Kidney epithelial cell (primary cell): ENCODE results near the gene ZBTB46. TPM values are rescaled to one million over a fixed set of nuclear protein-coding genes. Genes with fewer than 3 reads are reported as not detected.
"Not testable (repeated sequence)": the region's sequence is repeated elsewhere in the genome, so short reads cannot be mapped to it uniquely, and the experiment has no call there.

Experiments
- DNase-seq: peaks from one replicate; pipeline ENCODE4 v3.0.0-alpha.2; 2010; ENCODE audit warnings: low read depth
- H3K27me3 ChIP-seq: 2 replicates; pipeline ENCODE4 v1.6.0; 2011; ENCODE audit warnings: low read length; ENCODE audit not compliant: control insufficient read depth, insufficient read depth
- H3K36me3 ChIP-seq: 2 replicates; pipeline ENCODE4 v1.5.1; 2011; ENCODE audit warnings: low read length; ENCODE audit not compliant: control insufficient read depth, insufficient read depth
- H3K4me3 ChIP-seq: 2 replicates; pipeline ENCODE4 v1.5.1; 2011; ENCODE audit warnings: low read depth, mild to moderate bottlenecking, control low read depth, low read length
- total RNA-seq: library from RNA; depleted of rRNA; stranded (reverse); fragments of >200 nt; gene quantifications from 2 replicates; pipeline ENCODE4 v1.2.3, GENCODE V29; 2015
- TF ChIP-seq, protein P1 (sequence below): IDR thresholded peaks from 2 replicates; pipeline ENCODE4 v1.5.1; 2011; ENCODE audit warnings: mild to moderate bottlenecking, moderate library complexity, low read length, control low read depth, inconsistent platforms; ENCODE audit not compliant: insufficient read depth, poor library complexity, severe bottlenecking

ZBTB46 gene, protein sequence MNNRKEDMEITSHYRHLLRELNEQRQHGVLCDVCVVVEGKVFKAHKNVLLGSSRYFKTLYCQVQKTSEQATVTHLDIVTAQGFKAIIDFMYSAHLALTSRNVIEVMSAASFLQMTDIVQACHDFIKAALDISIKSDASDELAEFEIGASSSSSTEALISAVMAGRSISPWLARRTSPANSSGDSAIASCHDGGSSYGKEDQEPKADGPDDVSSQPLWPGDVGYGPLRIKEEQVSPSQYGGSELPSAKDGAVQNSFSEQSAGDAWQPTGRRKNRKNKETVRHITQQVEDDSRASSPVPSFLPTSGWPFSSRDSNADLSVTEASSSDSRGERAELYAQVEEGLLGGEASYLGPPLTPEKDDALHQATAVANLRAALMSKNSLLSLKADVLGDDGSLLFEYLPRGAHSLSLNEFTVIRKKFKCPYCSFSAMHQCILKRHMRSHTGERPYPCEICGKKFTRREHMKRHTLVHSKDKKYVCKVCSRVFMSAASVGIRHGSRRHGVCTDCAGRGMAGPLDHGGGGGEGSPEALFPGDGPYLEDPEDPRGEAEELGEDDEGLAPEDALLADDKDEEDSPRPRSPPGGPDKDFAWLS
- total RNA-seq = 7.2 and 7.8 TPM in 2 replicates

- TF ChIP-seq, protein P1, sequence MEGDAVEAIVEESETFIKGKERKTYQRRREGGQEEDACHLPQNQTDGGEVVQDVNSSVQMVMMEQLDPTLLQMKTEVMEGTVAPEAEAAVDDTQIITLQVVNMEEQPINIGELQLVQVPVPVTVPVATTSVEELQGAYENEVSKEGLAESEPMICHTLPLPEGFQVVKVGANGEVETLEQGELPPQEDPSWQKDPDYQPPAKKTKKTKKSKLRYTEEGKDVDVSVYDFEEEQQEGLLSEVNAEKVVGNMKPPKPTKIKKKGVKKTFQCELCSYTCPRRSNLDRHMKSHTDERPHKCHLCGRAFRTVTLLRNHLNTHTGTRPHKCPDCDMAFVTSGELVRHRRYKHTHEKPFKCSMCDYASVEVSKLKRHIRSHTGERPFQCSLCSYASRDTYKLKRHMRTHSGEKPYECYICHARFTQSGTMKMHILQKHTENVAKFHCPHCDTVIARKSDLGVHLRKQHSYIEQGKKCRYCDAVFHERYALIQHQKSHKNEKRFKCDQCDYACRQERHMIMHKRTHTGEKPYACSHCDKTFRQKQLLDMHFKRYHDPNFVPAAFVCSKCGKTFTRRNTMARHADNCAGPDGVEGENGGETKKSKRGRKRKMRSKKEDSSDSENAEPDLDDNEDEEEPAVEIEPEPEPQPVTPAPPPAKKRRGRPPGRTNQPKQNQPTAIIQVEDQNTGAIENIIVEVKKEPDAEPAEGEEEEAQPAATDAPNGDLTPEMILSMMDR = no peak
- Histone ChIP-seq H3K36me3 (no peaks in the 10 kb centered on the region), H3K4me3 (peak within 1 kb of the TSS; percentile 39), H3K27me3 (peaks cover 50% of the 10 kb centered on the region)
- DNase-seq = no peak
Measured at GRCh38 chr20:63830841-63831588, at the start of gene ZBTB46. TSS of gene ZBTB46 (minus strand) at chr20:63831264. CDS start at chr20:63790757, 40,507 bp downstream.

GRCh38 chr20:63878899-63879663 is 48.0 kb upstream of the ZBTB46 start:
- DNase-seq = no peak
- TF ChIP-seq, protein P1 = no peak
- Histone ChIP-seq H3K4me3 (no peak overlapping the region), H3K27me3 (no peaks in the 10 kb centered on the region), H3K36me3 (peaks cover 2% of the 10 kb centered on the region)

GRCh38 chr20:63877755-63878470 is 46.8 kb upstream of the ZBTB46 start:
- no peaks in the 10 kb centered on the region for H3K27me3 ChIP-seq
- no peak for DNase-seq
- TF ChIP-seq, protein P1 = no peak
- no peak overlapping the region for H3K4me3 ChIP-seq
- H3K36me3 ChIP-seq = peaks cover 2% of the 10 kb centered on the region

DNA sequence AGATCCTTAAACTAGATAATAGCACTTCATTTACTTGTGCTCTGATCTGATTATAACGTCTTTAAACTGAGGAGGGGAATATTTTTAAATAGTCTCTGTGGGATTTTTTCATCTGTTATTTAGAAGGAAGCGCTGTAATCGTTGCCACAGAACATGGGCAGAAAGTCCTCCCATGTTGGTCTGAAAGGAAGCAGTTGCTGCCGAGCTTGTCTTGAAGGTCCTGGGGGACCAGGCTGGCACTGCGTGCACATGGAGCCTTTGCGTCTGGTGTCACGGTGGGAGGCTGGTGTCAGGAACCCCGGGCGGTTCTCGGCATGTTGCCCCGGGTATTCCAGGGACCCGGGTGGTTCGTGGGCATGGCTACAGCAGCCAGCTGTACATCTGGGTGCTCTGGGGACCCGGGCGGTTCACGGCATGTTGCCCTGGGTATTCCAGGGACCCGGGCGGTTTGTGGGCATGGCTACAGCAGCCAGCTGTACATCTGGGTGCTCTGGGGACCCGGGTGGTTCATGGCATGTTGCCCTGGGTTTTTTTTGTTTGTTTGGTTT is 45.5 kb upstream of the ZBTB46 start:
- DNase-seq = no peak
- peaks cover 2% of the 10 kb centered on the region for H3K36me3 ChIP-seq
- TF ChIP-seq, protein P1 = no peak

GRCh38 chr20:63874241-63874640 is 43.2 kb upstream of the ZBTB46 start:
- not testable (repeated sequence) for H3K36me3 ChIP-seq

More for the DNA sequence above, 45.5 kb upstream of the ZBTB46 start:
- Histone ChIP-seq H3K4me3 (no peak overlapping the region), H3K27me3 (no peaks in the 10 kb centered on the region)

More at GRCh38 chr20:63874241-63874640, 43.2 kb upstream of the ZBTB46 start:
- DNase-seq, H3K4me3 ChIP-seq, H3K27me3 ChIP-seq: not testable (repeated sequence)
